ENCODE results near the gene SLC18A2. TPM values are rescaled to one million over a fixed set of nuclear protein-coding genes. Genes with fewer than 3 reads are reported as not detected.

The SLC18A2 gene
- total and polyA plus RNA-seq, 2 of the 8 experiments (the other 6 are each of a cell fraction or from before 2014, with no cell fraction given): 6.5 to 7.0 TPM

DNA sequence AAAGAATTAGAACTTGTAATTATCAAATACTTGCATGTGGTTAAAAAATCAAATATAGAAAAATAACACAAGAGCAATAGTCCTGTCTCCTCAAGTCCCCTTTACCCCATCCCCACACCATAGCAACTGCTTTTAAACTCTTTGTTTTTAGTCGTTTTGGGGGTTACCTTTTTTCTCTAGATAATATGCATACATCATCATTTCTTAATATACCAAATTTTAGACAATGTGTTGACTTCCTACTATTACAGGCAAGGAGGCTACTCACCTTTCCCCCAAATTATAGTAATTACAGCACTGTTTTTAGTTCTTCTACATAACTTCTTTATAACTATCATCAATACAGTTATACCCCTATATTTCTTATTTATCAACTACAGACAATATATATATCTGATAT is 57.3 kb downstream of the SLC18A2 start:
- Histone ChIP-seq H3K23me2 (ENCODE audit: low read depth, low read length) (no peaks in the 10 kb centered on the region), H2BK5ac (ENCODE audit: low read depth, low read length) (no peak overlapping the region), H3K23ac (ENCODE audit: insufficient read length) (no peak overlapping the region), H3K4me3 (ENCODE audit: extremely low read depth in 1 of 4, insufficient read depth in 2 of 4, low read depth in 3 of 4, low read length in 4 of 4) (no peak overlapping the region), H3K79me1 (ENCODE audit: low read depth, low read length) (no peaks in the 10 kb centered on the region), H3K18ac (ENCODE audit: extremely low read depth, low read length) (no peak overlapping the region), H3K27me3 (replicated peaks in 1 of 4; ENCODE audit: control insufficient read depth in 3 of 4, extremely low read depth in 1 of 4, insufficient read depth in 3 of 4, low read length in 3 of 4) (no peaks in the 10 kb centered on the region), H3K36me3 (ENCODE audit: control insufficient read depth in 2 of 4, insufficient read depth in 4 of 4, low read length in 3 of 4) (no peaks in the 10 kb centered on the region), H3K9me3 (ENCODE audit: insufficient read depth in 2 of 2, low read depth in 1 of 2, low read length in 1 of 2) (no peaks in the 10 kb centered on the region), H3K4me1 (replicated peaks in 1 of 4; ENCODE audit: control insufficient read depth in 3 of 4, insufficient read depth in 4 of 4, low read length in 3 of 4) (no peaks in the 10 kb centered on the region), H4K5ac (ENCODE audit: insufficient read length, low read depth, low read length) (no peak overlapping the region), H3K14ac (ENCODE audit: insufficient read length) (no peak overlapping the region), H2BK20ac (ENCODE audit: low read length) (no peak overlapping the region), H2BK12ac (ENCODE audit: low read depth, low read length) (no peak overlapping the region), H2AK5ac (ENCODE audit: low read depth, low read length) (no peak overlapping the region), H3K4me2 (ENCODE audit: insufficient read depth in 1 of 2, low read depth in 2 of 2, low read length in 2 of 2) (no peak overlapping the region), H4K8ac (ENCODE audit: extremely low read depth, insufficient read depth, low read length) (no peak overlapping the region), H4K91ac (replicated peaks; ENCODE audit: insufficient read length, low read length) (no peak overlapping the region), H3K27ac (ENCODE audit: low read depth, low read length) (no peak overlapping the region), H3K9ac (replicated peaks in 1 of 4; ENCODE audit: extremely low read depth in 1 of 4, low read depth in 3 of 4, low read length in 3 of 4) (no peak overlapping the region), H3K79me2 (ENCODE audit: control insufficient read depth in 1 of 2, insufficient read depth in 2 of 2, low read length in 2 of 2) (peaks cover 0 to 16% of the 10 kb centered on the region in 2 experiments; a peak in 2 of 4 replicates), H2AFZ (ENCODE audit: low read length) (no peak overlapping the region), H3K4ac (replicated peaks; ENCODE audit: insufficient read length, low read depth, low read length) (no peak overlapping the region), H3K56ac (replicated peaks; ENCODE audit: insufficient read length, low read depth, low read length) (no peak overlapping the region), H2BK120ac (replicated peaks; ENCODE audit: low read depth, low read length) (no peak overlapping the region), H4K20me1 (replicated peaks in 1 of 2; ENCODE audit: control insufficient read depth in 1 of 2, insufficient read depth in 2 of 2, low read length in 2 of 2) (peaks cover 0 to 1% of the 10 kb centered on the region in 2 experiments), H2BK15ac (ENCODE audit: low read length) (no peak overlapping the region)
- CTCF ChIA-PET (ENCODE audit: partially characterized antibody): interaction anchor here (1.2 kb wide), 1 partner anchor 81 kb away, joined by 3 read pairs; no protein-coding TSS in a partner anchor
- POLR2A ChIA-PET (ENCODE audit: partially characterized antibody): no interaction called here
- TF ChIP-seq CHD2 (IDR thresholded peaks at IDR 0.05; ENCODE audit: low read length) (no peak), POLR2A (IDR thresholded peaks at IDR 0.05; ENCODE audit: control extremely low read depth in 1 of 2, low read depth in 2 of 2, low read length in 2 of 2) (no peak), CHD1 (IDR thresholded peaks at IDR 0.05; ENCODE audit: low read depth, low read length) (no peak), KDM1A (IDR thresholded peaks at IDR 0.05; ENCODE audit: borderline replicate concordance, low read length) (no peak), SIRT6 (IDR thresholded peaks at IDR 0.05; ENCODE audit: low read length) (no peak), CBX5 (IDR thresholded peaks at IDR 0.05; ENCODE audit: low read depth, low read length) (no peak), RNF2 (IDR thresholded peaks at IDR 0.05; ENCODE audit: borderline replicate concordance, low read depth, low read length, missing control alignments, poor library complexity, severe bottlenecking) (no peak)
- WGBS, 2 experiments (ENCODE audit: extremely low coverage in 1 of 2, insufficient coverage in 1 of 2, insufficient read length in 1 of 2, insufficient replicate concordance in 2 of 2, low coverage in 1 of 2, low lambda C conversion rate in 2 of 2, missing lambda C conversion rate in 1 of 2): 86% methylated on average over 1 of the region's 1 CpG; no CpG with 5 or more reads in 1 of the 2 experiments
- DNase-seq (ENCODE audit: low read depth in 1 of 2, low spot score in 2 of 2): no peak
- no peak for FAIRE-seq
